ENCODE results near the gene KCNK7.

The KCNK7 gene

DNA sequence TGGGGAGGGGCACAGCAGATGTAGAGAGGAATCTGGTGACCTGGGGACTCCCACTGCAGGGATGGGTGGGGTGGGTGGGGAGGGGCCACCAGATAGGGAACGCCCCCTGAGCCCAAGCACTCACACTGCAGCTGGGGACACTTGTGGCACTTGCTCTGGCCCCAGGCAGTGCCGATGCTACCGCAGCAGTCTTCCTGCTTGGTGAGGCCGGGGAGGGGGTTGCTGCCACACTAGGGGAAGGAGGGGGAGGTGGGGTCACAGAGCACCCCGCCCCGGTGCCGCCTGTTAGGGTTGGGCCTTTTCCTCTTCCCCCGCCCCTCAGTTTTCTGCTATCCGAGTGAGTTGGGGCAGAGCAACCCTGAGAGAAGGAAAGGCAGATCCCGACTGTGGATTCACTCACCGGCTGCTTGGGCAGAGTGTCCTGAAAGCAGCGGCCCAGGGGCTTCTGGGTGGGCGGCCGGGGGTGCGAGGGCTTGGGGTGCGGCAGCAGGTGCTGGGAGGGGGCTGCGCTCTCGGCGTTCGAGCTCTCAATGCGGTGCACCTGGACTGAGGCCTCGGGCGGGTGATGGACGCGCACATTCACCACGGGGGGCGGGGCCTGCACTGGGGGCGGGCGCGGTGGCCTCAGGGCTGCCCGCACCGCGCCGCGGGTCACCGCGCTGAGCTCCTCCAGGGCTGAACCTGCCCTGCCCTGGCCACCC, 42.1 kb downstream of the KCNK7 start:
- H2AFZ ChIP-seq (ENCODE audit: low read depth) = peak overlapping the region; percentile 59; the same call in 1 of the 2 replicates
- no peaks in the 10 kb centered on the region for H3K36me3 ChIP-seq (ENCODE audit: insufficient read depth)
- H3K79me2 ChIP-seq (ENCODE audit: insufficient read depth, low read depth) = no peaks in the 10 kb centered on the region
- H4K20me1 ChIP-seq (ENCODE audit: insufficient read depth) = no peaks in the 10 kb centered on the region
- TF ChIP-seq, protein P1, sequence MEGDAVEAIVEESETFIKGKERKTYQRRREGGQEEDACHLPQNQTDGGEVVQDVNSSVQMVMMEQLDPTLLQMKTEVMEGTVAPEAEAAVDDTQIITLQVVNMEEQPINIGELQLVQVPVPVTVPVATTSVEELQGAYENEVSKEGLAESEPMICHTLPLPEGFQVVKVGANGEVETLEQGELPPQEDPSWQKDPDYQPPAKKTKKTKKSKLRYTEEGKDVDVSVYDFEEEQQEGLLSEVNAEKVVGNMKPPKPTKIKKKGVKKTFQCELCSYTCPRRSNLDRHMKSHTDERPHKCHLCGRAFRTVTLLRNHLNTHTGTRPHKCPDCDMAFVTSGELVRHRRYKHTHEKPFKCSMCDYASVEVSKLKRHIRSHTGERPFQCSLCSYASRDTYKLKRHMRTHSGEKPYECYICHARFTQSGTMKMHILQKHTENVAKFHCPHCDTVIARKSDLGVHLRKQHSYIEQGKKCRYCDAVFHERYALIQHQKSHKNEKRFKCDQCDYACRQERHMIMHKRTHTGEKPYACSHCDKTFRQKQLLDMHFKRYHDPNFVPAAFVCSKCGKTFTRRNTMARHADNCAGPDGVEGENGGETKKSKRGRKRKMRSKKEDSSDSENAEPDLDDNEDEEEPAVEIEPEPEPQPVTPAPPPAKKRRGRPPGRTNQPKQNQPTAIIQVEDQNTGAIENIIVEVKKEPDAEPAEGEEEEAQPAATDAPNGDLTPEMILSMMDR (conservative IDR thresholded peaks at IDR 0.05; ENCODE audit: low read depth, low read length) = no peak
- H3K4me2 ChIP-seq = peak overlapping the region; percentile 89
- H3K4me1 ChIP-seq (ENCODE audit: low read depth, poor library complexity, severe bottlenecking) = peaks cover 65% of the 10 kb centered on the region
- H3K27me3 ChIP-seq (ENCODE audit: insufficient read depth, low read depth) = no peaks in the 10 kb centered on the region
- H3K9ac ChIP-seq = peak overlapping the region; percentile 69
- peak overlapping the region; percentile 76 for H3K27ac ChIP-seq
- H3K4me3 ChIP-seq (IDR thresholded peaks at IDR 0.05; ENCODE audit: insufficient read depth, low read depth, low read length) = no peak overlapping the region

DNA sequence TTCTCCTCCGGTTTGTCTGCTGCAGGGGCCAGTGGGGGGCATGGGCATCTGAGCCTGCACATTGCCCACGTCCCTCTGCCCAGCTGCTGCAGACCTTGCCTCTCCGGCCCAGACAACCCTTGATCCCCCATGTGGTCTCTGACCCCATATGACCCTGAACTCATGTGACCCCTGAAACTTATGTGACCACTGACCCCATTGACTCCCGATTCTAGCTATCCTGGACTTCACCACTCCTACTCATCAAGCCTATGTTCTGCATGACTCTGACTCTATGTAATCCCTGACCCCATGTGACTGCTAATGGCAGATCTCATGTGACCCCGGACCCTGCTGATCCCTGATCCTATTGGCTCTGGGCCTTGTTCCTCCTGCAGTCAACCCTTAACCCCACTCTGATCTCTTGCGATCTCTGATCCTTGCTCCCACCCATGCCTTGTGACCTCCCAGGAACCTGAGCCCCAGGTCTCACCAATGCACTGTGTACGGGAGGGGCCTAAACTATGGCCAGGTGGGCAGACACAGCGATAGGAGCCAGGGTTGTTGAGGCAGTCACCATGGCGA, 43.1 kb downstream of the KCNK7 start:
- Histone ChIP-seq H3K4me1 (ENCODE audit: low read depth, poor library complexity, severe bottlenecking) (peaks cover 68% of the 10 kb centered on the region), H3K4me3 (IDR thresholded peaks at IDR 0.05; ENCODE audit: insufficient read depth, low read depth, low read length) (no peak overlapping the region), H2AFZ (ENCODE audit: low read depth) (no peak overlapping the region), H4K20me1 (ENCODE audit: insufficient read depth) (no peaks in the 10 kb centered on the region), H3K27me3 (ENCODE audit: insufficient read depth, low read depth) (no peaks in the 10 kb centered on the region), H3K4me2 (peak overlapping the region; percentile 66), H3K9ac (no peak overlapping the region), H3K79me2 (ENCODE audit: insufficient read depth, low read depth) (no peaks in the 10 kb centered on the region), H3K36me3 (ENCODE audit: insufficient read depth) (no peaks in the 10 kb centered on the region), H3K27ac (peak overlapping the region; percentile 43)
- TF ChIP-seq, protein P1 (conservative IDR thresholded peaks at IDR 0.05; ENCODE audit: low read depth, low read length) = peak; percentile 53; the same call in 1 of the 2 replicates

DNA sequence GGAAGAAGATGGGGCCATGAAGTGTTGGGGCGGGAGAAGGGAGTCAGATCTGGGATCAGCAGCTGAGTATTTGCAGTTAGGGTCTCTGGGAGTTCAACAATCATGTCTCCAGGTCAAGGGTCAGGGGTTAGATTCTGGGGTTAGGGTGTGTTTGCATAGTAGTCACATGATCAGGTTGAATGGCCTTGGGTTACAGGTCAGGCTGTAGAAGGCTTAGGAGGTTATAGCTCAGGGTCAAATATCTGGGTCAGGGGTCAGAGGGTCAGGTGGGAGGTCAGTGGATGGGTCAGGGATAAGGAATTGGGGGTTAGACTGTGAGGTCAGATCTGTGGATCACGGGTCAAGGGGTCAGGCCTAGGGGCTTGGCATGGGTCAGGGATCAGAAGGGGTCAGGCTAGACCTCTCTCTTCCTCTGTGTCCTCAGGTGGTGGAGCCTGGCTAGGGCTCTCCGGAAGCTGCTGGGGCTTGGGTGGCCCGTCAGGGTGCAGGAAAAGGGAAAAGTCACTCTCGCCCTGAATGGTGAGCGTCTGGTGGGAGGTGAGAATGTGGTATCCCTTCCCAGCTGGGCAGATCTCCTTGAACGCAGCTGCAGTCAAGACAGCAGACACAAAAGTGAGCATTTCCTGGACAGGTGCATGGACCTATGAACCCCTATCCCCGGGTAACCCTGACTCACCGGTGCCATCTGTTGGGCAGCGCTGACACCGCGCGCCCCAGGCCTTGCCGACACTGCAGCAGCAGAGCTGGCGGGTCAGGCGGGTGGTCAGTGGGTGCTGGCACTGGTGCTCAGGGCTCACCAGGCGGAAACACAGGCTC, 43.8 kb downstream of the KCNK7 start:
- H2AFZ ChIP-seq (ENCODE audit: low read depth) = no peak overlapping the region
- no peaks in the 10 kb centered on the region for H3K79me2 ChIP-seq (ENCODE audit: insufficient read depth, low read depth)
- H3K4me3 ChIP-seq (IDR thresholded peaks at IDR 0.05; ENCODE audit: insufficient read depth, low read depth, low read length) = no peak overlapping the region
- TF ChIP-seq, protein P1 (conservative IDR thresholded peaks at IDR 0.05; ENCODE audit: low read depth, low read length) = peak; percentile 69
- no peaks in the 10 kb centered on the region for H4K20me1 ChIP-seq (ENCODE audit: insufficient read depth)
- peak overlapping the region; percentile 66; the same call in 1 of the 2 replicates for H3K4me2 ChIP-seq
- no peaks in the 10 kb centered on the region for H3K27me3 ChIP-seq (ENCODE audit: insufficient read depth, low read depth)
- H3K4me1 ChIP-seq (ENCODE audit: low read depth, poor library complexity, severe bottlenecking) = peaks cover 64% of the 10 kb centered on the region
- H3K36me3 ChIP-seq (ENCODE audit: insufficient read depth) = no peaks in the 10 kb centered on the region
- H3K9ac ChIP-seq = no peak overlapping the region
- H3K27ac ChIP-seq = peak overlapping the region; percentile 43; the same call in 1 of the 2 replicates

DNA sequence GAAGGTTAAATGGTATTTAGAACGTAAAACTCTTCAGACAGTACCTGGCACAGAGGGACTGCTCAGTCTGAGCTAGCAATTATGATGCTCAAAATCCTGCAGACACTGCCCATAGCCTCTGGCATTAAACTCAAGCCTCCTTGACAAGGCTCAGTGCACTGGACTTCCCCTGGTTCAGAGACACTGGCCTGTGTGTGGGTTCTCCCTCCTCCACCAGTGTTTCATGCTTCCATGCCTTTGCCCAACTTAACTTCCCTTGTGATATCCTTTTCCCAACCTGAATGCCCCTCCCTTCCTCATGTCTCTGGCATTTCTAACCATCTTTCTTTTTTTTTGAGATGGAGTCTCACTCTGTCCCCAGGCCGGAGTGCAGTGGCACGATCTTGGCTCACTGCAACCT, 46.5 kb downstream of the KCNK7 start:
- H3K9ac ChIP-seq = no peak overlapping the region
- peaks cover 39% of the 10 kb centered on the region for H3K4me1 ChIP-seq (ENCODE audit: low read depth, poor library complexity, severe bottlenecking)
- H2AFZ ChIP-seq (ENCODE audit: low read depth) = no peak overlapping the region
- H3K79me2 ChIP-seq (ENCODE audit: insufficient read depth, low read depth) = no peaks in the 10 kb centered on the region
- H3K27ac ChIP-seq = no peak overlapping the region
- TF ChIP-seq, protein P1 (conservative IDR thresholded peaks at IDR 0.05; ENCODE audit: low read depth, low read length) = no peak
- H3K27me3 ChIP-seq (ENCODE audit: insufficient read depth, low read depth) = no peaks in the 10 kb centered on the region
- no peak overlapping the region for H3K4me3 ChIP-seq (IDR thresholded peaks at IDR 0.05; ENCODE audit: insufficient read depth, low read depth, low read length)
- H3K4me2 ChIP-seq = no peak overlapping the region
- no peaks in the 10 kb centered on the region for H3K36me3 ChIP-seq (ENCODE audit: insufficient read depth)
- H4K20me1 ChIP-seq (ENCODE audit: insufficient read depth) = no peaks in the 10 kb centered on the region
